IPS-15b (cell line): ENCODE data around the gene GRM4.

Source experiments
- H3K27me3 ChIP-seq: one replicate; pipeline ENCODE4 v1.6.1; 2013; ENCODE audit warnings: low read length; ENCODE audit not compliant: control insufficient read depth, insufficient read depth
- H3K36me3 ChIP-seq: one replicate; pipeline ENCODE4 v1.6.1; 2013; ENCODE audit warnings: low read length; ENCODE audit not compliant: control insufficient read depth, insufficient read depth
- H3K4me1 ChIP-seq: one replicate; pipeline ENCODE4 v1.6.1; 2013; ENCODE audit warnings: mild to moderate bottlenecking, low read length; ENCODE audit not compliant: control insufficient read depth, insufficient read depth
- H3K4me3 ChIP-seq: one replicate; pipeline ENCODE4 v1.5.1; 2013; ENCODE audit warnings: low read depth, low read length
- H3K9ac ChIP-seq: one replicate; pipeline ENCODE4 v1.6.1; 2013; ENCODE audit warnings: low read depth, mild to moderate bottlenecking, low read length
- H3K9me3 ChIP-seq: one replicate; pipeline ENCODE4 v1.6.1; 2013; ENCODE audit warnings: mild to moderate bottlenecking, low read length; ENCODE audit not compliant: control insufficient read depth, insufficient read depth

GRM4 gene

GRCh38 chr6:34155471-34156300 is 9.8 kb upstream of the GRM4 start:
- no peaks in the 10 kb centered on the region for H3K36me3 ChIP-seq
- H3K9me3 ChIP-seq = no peaks in the 10 kb centered on the region
- peak overlapping the region; percentile 45 for H3K4me3 ChIP-seq
- no peak overlapping the region for H3K9ac ChIP-seq
- peaks cover 10% of the 10 kb centered on the region for H3K4me1 ChIP-seq
- peaks cover 32% of the 10 kb centered on the region for H3K27me3 ChIP-seq

GRCh38 chr6:34154668-34155447 is 9.0 kb upstream of the GRM4 start:
- H3K4me3 ChIP-seq = peak overlapping the region; percentile 45
- H3K27me3 ChIP-seq = peaks cover 35% of the 10 kb centered on the region
- H3K4me1 ChIP-seq = peaks cover 13% of the 10 kb centered on the region

GRCh38 chr6:34152806-34153520 is 7.1 kb upstream of the GRM4 start:
- no peaks in the 10 kb centered on the region for H3K36me3 ChIP-seq
- peaks cover 28% of the 10 kb centered on the region for H3K4me1 ChIP-seq
- no peaks in the 10 kb centered on the region for H3K9me3 ChIP-seq
- H3K27me3 ChIP-seq = peaks cover 35% of the 10 kb centered on the region
- no peak overlapping the region for H3K4me3 ChIP-seq
- no peak overlapping the region for H3K9ac ChIP-seq

More at GRCh38 chr6:34154668-34155447, 9.0 kb upstream of the GRM4 start:
- Histone ChIP-seq H3K9ac (no peak overlapping the region), H3K36me3 (no peaks in the 10 kb centered on the region), H3K9me3 (no peaks in the 10 kb centered on the region)

GRCh38 chr6:34152042-34152524 is 6.2 kb upstream of the GRM4 start:
- H3K36me3 ChIP-seq = no peaks in the 10 kb centered on the region
- H3K27me3 ChIP-seq = peaks cover 40% of the 10 kb centered on the region
- H3K4me3 ChIP-seq = no peak overlapping the region
- H3K9me3 ChIP-seq = no peaks in the 10 kb centered on the region
- no peak overlapping the region for H3K9ac ChIP-seq
- H3K4me1 ChIP-seq = peaks cover 28% of the 10 kb centered on the region

GRCh38 chr6:34151321-34152041 is 5.6 kb upstream of the GRM4 start:
- Histone ChIP-seq H3K9me3 (no peaks in the 10 kb centered on the region), H3K9ac (no peak overlapping the region), H3K36me3 (no peaks in the 10 kb centered on the region), H3K27me3 (peaks cover 46% of the 10 kb centered on the region), H3K4me1 (peaks cover 28% of the 10 kb centered on the region), H3K4me3 (no peak overlapping the region)

GRCh38 chr6:34150766-34151165 is 4.9 kb upstream of the GRM4 start:
- H3K4me3 ChIP-seq = no peak overlapping the region
- peaks cover 51% of the 10 kb centered on the region for H3K27me3 ChIP-seq
- H3K4me1 ChIP-seq = peaks cover 28% of the 10 kb centered on the region
- no peaks in the 10 kb centered on the region for H3K36me3 ChIP-seq
- H3K9me3 ChIP-seq = no peaks in the 10 kb centered on the region
- H3K9ac ChIP-seq = no peak overlapping the region

GRCh38 chr6:34149831-34150400 is 4.0 kb upstream of the GRM4 start:
- Histone ChIP-seq H3K9me3 (no peaks in the 10 kb centered on the region), H3K4me3 (no peak overlapping the region), H3K27me3 (peaks cover 45% of the 10 kb centered on the region), H3K9ac (no peak overlapping the region), H3K4me1 (peaks cover 28% of the 10 kb centered on the region), H3K36me3 (no peaks in the 10 kb centered on the region)

- no peak overlapping the region for H3K4me3 ChIP-seq
- peaks cover 43% of the 10 kb centered on the region for H3K27me3 ChIP-seq
Observed at GRCh38 chr6:34149452-34149810, 3.5 kb upstream of the GRM4 start.

GRCh38 chr6:34148631-34149451 is 3.0 kb upstream of the GRM4 start:
- Histone ChIP-seq H3K4me1 (peaks cover 26% of the 10 kb centered on the region), H3K27me3 (peaks cover 39% of the 10 kb centered on the region), H3K4me3 (no peak overlapping the region), H3K9me3 (no peaks in the 10 kb centered on the region), H3K36me3 (no peaks in the 10 kb centered on the region), H3K9ac (no peak overlapping the region)

More at GRCh38 chr6:34149452-34149810, 3.5 kb upstream of the GRM4 start:
- H3K36me3 ChIP-seq = no peaks in the 10 kb centered on the region
- no peak overlapping the region for H3K9ac ChIP-seq
- peaks cover 28% of the 10 kb centered on the region for H3K4me1 ChIP-seq
- H3K9me3 ChIP-seq = no peaks in the 10 kb centered on the region

- Histone ChIP-seq H3K27me3 (peaks cover 34% of the 10 kb centered on the region), H3K4me1 (peaks cover 33% of the 10 kb centered on the region), H3K9me3 (no peaks in the 10 kb centered on the region), H3K4me3 (no peak overlapping the region), H3K9ac (no peak overlapping the region), H3K36me3 (no peaks in the 10 kb centered on the region)
Observed at GRCh38 chr6:34147906-34148630, 2.2 kb upstream of the GRM4 start.
